ENCODE measurements around the gene VWA3A.
"Not testable (repeated sequence)": the region's sequence is repeated elsewhere in the genome, so short reads cannot be mapped to it uniquely, and the experiment has no call there.

Gene VWA3A

DNA sequence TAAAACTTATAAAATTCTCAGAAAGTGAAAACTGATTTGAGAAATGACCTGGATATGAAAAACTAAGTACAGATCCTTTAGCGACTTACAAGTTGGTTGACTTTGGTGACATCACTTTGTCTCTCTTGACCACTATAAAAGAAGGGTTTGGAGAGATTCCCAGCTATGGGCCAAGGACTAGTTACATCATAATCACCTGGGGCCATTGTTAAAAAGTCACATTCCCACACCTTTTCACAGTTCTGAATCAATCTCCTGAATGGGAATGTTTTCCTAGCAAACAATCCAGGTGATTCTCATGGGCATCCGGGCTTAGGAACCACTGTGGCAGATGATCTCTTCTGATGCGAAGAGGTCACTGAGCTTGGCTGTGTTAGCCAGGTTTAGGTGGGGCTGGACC lies 620 bp upstream of the VWA3A start:
- no peak for DNase-seq

DNA sequence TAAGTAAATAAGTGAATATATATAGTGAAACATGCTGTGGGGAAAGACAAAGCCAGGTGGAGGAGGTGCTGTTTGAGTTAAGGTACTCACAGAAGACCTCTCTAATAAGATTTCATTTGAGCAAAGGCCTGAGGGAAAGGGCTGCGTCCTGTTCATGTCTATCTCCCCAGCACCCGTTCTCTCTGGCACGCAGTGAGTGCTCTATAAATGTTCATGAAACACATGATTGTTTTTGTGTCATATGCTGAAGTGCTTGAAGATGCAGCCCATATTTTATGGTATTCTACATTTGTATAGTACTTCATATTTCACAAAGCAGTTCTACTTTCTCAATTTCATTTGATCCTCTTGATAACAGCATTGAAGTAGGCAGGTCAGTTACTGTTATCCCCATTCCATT lies 990 bp downstream of the VWA3A start:
- no peak for DNase-seq

DNA sequence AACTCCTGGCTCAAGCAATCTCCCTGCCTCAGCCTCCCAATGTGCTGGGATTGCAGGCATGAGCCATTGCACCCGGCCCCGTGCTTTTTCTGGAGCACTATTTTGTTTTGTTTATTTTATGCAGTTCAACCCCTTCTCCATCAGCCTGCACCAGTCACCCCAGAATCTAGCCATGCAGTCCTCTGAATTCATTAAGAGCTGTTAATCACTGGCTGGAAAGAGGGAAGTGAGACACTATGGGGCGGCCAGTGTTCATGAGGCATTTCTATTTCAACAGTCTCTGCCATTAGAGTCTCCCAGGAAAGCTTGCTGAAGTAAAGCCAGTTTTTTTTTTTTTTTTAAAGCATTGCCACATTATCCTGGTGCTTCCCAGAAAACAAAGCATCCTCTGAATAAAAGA lies 1.7 kb downstream of the VWA3A start:
- no peak for DNase-seq

DNA sequence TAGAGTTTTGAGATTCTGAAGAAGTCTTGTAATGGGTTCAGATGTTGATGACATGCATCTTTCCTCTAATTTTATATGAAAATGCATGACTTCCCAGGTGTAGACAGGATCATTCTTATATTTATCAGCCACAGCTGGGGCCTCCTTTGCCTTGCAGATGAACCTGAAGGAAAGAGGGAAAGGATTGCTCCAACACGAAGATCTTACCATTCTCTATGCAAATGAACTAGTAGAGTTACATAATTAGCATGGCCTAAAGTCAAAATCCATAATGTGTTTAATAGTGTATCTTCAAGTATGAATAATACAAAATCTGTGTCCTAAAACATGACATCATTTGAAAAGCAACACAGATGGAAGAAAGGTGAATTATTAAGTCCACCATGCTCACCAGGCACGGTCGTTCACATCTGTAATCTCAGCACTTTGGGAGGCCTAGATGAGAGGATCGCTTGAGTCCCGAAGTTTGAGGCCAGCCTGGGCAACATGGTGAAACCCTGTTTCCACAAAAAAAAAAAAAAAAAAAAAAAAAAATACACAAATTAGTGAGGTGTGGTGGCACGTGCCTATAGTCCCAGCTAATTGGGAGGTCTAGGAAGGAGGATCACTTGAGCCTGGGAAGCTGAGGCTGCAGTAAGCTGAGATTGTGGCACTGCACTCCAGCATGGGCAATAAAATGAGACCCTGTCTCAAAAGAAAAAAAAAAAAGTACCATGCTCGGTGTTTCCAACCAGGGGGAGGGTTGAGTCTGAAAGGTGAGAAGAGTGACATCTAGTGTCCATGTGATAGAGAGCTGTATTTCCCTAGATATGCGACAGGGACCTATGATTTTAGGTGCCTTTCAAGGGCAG lies 6.3 kb downstream of the VWA3A start:
- DNase-seq: peak; percentile 42

DNA sequence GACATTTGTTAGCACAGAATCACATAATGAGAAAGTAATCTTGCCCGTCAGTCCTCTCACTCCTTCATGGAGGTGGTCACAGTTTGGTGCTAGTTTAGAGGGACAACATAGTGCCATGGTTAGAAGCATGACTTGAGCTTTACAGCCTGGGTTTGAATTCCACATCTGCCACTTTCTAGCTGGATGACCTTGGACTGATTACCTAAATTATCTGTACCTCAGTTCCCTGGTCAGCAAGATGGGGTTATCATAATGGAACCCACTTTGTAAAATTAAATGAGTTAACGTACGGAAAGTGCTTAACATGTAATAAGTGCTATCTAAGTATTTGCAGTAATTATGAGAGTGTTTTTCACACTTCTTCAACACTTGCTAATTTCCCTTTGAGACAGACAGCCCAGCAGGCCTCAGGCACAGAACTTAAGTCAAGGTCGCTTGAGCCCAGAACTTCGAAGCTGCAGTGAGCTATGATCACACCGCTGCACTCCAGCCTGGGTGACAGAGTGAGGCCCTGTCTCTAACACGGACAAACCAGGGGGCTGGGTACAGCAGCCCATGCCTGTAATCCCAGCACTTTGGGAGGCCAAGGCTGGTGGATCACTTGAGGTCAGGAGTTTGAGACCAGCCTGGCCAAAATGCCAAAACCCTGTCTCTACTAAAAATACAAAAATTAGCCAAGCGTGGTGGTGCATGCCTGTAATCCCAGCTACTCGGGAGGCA lies 7.1 kb downstream of the VWA3A start:
- no peak for DNase-seq

DNA sequence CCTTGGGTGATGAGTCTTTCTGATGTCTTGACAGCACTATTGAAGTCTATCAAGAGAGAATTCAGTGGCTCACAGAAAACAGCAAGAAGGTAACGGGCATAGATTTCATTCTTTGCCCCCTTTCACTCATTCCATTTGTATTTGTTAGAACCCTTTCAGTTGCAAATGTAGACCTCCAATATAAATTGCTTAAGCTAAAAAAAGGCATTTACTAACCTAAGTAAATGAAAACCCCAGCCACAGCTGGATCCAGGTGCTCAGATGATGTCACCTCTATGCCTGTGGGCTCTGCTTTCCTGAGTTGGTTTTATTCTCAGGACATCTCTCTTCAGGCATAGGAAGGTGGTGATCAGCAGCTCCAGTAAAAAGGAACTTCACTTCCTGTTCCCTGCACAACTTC lies 11.1 kb downstream of the VWA3A start:
- DNase-seq: no peak

DNA sequence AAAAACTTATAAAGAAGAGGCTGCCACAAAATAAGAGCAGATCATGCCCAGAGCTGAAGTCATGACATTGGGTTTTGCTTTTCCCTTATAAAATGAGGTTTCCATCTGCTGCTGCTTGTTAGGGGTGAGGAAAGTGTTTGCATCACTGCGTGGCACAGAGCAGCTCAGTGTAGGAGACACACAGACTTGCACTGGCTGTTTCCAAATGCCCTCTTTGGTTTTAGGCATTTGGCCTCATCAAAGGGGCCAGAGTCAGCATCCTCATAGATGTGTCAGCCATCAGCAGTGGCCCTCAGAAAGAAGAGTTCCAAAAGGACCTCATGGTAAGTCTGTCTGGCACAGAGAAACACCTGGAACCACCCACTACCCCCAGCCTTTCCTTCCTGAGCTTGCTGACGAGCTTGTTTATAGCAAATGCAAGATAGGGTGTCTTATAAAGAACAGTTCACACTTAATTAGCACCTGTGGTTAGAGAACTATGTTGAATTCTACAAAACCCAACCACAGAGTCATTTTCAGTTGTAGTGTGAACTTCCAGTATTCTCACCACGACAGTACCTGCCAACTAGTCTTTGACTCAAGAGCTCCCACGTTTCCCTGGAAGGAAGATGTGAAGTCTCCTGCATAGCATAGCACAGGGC lies 17.0 kb downstream of the VWA3A start:
- DNase-seq: peak; percentile 1

DNA sequence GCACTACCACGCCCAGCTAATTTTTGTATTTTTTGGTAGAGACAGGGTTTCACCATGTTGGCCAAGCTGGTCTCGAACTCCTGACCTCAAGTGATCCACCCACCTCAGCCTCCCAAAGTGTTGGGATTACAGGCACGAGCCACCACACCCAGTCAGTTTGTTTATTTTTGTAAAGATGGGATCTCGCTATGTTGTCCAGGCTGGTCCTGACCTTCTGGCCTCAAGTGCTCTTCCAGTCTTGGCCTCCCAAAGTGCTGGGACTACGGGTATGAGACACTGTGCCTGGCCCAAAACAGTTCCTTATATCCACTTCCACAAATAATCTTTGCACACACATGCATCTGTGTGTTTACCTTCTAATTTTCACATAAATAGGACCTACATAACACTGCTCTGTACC lies 19.3 kb downstream of the VWA3A start:
- DNase-seq: not testable (repeated sequence)

DNA sequence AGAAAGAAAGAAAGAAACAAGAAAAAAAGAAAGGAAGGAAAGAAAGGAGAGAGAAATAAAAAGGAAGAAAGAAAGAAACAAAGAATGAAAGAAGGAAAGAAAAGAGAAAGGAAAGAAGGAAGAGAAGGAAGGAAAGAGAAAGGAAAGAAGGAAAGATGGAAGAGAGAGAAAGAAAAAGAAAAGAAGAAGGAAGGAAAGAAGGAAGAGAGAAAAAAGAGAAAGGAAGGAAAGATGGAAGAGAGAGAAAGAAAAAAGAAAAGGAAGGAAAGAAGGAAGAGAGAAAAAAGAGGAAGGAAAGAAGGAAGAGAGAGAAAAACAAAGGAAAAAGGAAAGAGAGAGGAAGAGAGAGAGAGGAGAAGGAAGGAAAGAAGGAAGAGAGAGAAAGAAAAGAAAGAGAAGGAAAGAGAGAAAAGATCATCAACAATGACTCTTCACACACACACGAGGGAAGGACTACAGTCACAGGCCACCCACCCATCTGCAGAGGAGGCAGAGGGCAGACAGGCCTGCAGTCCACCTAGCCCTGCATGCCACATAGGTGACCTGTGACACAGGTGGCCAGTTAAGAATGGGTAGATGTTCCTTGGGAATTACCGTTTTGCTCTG lies 23.9 kb downstream of the VWA3A start:
- DNase-seq: no peak

DNA sequence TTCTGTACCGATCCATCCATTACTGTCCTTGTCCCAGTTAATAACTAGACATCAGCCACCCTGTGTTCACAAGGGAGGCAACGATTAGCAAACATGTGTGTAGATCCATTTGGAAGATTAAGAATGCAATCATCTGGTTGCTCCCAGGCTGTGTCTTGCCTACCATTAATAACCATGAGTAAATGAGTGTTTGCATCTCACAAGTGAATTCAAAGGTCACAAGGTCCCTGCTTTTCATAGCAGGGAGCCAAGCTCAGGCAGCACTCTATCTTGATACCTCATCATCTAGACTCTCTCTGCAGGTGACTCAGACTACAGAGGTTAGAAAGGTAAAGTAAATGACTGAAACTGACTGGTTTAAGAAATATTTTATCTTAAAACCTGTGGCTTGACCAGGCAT lies 25.3 kb downstream of the VWA3A start:
- DNase-seq: no peak

DNA sequence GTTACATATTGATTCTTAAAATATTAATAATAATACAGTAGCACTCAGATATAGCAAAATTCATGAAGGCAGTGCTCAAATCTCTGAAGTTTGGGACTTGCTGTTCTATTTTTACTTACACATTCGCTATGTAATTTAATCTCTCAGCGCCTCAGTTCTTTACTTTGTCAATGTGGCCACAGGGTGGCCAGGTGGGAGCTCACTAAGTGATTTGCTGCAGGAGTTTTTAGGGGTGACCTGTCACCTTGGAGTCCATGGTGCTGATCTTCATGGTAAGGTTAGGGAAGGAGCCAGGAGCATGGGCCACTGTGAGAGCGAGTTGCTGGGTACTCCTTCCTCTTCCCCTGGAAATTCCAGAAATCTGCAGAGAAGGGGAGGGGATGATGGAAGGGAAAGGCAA lies 28.1 kb downstream of the VWA3A start:
- no peak for DNase-seq

DNA sequence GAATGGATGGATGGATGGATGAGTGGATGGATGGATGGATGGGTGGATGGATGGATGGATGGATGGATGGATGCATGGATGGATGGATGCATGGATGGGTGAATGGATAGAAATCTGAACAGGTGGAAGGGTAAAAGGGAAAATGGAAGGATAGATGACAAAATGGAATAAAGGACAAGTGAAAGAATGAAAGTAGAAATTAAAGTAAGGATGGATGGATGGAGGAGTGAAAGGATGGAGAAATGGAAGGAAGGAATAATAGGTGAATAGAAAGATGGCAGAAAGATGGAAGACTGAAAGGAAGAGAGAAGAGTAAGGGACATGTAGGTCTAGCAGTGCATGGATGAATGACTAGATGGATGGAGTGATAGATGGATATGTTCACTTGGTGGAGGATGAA lies 29.9 kb downstream of the VWA3A start:
- no peak for DNase-seq

DNA sequence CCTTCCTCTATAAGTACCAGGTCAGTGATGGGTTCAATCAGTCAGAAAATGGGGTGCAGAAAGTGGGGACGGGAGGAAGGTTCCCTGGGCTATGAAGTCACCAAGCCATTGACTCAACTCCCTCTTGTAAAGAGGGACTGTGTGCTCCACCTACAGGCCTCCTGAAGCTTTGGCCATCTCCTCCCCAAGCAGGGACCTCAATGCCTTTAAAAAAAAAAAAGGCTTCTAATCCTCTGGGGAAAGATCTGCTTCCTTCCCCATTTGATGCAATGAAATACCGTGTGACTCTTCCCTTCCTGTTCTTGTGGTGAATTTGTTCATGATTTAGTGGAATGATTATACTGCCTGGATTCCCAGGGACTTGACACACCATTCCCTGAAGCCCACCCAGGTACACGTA lies 30.8 kb downstream of the VWA3A start:
- DNase-seq: no peak

DNA sequence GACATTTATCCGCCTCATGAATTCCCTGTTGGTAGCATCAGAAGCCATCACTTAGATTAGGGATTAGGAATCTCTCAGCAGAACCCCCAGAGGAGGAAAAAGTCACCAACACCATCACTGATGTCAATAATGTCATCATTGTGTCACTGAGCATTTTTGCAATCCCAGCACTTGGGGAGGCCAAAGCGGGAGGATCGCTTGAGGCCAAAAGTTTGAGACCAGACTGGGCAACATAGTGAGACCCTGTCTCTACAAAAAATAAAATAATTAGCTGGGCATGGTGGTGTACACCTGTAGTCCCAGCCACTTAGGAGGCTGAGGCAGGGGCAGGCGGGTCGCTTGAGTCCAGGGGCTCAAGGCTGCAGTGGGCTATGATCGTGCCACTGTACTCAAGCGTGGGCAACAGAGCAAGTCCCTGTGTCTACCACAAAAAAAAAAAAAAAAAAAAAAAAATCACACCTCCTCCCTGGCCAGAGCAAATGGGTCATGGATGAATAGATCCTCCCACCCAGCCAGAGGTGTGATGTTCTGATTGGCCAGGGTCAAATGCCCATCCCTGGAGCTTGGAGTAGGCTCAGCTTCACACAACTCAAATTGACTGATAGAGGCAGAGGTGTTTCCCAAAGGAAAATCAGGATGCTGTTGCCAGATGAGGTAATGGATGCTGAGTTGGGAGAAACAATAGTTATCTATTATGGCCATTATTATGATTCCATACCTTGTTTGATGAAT lies 31.6 kb downstream of the VWA3A start:
- DNase-seq: no peak

DNA sequence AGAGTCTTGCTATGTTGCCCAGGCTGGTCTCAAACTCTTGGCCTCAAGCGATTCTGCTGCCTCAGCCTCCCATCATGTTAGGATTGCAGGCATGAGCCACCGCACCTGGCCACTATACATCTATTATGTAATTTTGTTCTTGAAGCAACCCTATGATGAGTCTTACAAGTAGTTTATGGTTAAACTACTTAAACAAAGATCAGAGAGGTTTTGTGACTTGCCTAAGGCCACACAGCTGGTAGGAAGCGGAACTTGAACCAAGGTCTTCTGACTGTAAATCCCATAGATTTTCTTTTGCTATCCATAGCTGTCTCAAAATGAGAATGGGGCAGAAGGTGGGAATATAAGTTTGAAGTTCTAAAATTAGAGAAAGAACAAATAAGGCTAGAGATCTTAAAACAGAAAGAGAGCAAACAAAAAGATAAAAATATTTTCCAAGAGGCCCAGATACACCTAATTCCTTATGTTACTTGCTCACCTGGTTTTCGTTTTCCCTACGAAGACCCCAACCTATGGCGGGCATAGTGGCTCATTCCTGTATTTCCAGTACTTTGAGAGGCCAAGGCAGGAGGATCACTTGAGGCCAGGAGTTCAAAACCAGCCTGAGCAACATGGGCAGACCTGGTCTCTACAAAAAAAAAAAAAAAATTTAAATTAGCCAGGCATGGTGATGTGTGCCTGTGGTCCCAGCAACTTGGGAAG lies 32.4 kb downstream of the VWA3A start:
- no peak for DNase-seq

DNA sequence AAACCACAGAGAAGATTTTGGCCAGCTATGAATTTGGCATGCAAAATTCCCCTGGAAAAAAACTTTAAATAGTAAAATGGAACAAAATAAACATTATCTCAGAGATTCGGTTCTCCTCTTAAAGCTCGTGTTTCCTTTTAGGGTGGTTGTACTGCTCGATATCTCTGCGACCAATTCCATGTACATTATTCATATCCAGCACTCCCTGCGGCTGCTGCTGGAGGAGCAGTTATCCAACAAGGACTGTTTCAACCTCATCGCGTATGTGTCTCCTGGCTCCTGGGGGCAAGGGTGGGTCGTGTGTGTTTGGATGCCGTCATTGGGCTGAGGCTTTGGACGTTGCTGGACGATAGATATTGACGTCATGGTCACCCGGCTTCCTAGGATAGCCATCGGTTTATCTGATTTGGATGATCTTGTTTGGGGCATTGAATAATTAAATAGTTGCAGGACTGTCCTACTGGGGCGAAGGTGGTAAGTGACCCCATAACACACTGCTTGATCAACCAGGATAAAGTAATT lies 33.8 kb downstream of the VWA3A start:
- DNase-seq: no peak

DNA sequence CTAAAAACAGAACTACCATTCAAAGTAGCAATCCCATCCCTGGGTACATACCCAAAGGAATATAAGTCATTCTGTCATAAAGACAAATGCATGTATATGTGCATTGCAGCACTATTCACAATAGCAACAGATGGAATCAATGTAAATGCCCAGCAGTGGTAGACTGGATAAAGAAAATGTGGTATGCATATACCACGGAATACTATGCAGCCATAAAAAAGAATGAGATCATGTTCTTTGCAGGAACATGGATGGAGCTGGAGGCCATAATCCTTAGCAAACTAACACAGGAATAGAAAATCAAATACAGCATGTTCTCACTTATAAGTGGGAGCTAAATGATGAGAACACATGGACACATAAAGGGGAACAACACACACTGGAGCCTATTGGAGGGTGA lies 36.2 kb downstream of the VWA3A start:
- DNase-seq: not testable (repeated sequence)

DNA sequence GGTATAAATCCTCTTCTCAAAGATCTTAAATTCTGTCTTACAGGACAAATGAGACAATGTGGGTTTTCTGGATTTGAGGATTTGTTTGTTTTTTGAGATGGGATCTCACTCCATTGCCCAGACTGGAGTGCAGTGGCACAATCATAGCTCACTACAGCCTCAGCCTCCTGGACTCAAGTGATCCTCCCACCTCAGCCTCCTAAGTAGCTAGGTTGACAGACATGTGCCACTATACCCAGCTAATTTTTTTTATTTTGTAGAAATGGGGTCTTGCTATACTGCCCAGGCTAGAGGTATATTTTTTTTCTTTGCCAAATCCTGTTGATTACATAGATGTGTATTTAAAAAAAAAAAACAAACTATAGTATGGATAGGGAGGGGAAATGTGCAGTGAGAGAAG lies 38.2 kb downstream of the VWA3A start:
- DNase-seq: no peak

DNA sequence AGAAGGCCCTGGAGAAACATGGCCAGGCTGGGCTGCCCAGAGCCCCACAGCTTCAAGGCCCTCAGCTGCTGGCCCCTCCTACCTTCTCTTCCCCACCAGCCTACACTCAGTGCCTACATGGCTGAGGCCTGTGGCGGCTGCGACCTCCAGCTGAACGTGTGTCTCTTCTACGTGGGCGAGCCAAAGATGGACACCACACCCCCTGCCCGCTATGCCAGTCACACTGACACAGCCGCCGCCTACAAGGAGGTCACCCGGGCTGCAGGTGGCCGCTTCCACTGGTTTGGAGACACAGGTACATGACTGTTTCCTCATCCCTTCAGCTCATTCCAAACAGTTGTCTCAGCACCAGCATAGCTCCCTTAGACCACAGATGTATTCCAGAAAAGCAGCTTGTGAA lies 40.5 kb downstream of the VWA3A start:
- no peak for DNase-seq

DNA sequence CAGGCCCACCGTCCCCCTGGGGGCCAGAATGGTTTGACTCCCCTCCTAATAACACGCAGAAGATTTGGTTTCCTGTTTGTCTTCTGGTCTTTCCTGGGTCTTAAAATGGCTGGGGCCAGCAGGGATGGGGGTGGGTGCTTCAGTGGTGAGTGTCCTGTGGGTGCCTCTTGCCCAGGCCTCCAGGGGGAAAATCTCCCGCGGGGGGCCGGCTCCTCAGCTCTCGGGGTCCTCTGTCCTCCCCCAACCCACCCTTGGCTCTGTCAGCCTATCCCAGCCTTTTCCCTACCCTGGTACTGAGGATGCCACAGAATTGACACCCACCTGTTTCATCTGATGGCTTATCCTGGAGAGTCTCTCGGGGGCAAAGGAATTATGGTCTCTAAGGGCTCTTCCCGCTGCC lies 46.1 kb downstream of the VWA3A start:
- no peak for DNase-seq

DNA sequence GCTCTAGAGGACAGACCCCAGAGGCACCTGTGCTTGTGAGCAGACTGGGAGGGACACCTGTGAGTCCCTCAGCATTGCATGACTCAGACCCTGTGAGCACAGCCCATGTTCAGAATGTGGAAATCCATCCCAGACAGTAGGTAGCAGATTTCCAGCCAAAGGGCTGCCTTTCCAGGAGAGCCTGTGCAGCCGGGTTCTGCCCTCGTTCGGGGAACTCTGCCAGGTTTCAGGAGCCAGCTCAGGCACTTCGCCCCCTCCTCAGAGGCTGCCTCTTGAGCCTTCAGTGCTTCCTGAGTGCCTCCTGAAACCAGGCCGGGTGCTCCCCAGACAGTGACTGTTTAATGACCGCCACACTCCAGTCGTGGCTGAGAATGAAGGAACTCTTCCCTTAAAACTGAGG lies 46.7 kb downstream of the VWA3A start:
- no peak for DNase-seq

DNA sequence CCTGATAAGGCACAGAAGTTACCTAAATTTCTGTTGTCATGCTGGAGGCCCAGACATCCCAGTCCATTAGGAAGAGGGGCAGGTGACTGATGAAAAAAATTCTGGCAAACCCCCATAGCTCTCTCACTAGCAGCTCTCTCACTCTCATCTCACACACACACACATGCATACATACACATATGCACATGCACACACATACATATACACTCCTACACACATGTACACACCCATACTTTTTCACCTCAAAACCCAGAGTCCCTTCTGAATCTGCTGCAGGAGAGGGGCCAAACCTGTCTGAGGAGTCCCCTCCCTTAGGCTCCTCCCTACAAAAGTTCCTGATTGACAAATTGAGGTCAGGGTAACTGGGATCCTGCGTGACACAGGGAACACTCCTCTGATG lies 47.4 kb downstream of the VWA3A start:
- no peak for DNase-seq

All from CD4-positive, alpha-beta T cell treated with Interleukin-4 for 4 hours (primary cell).